ENCODE measurements around the gene HSBP1L1.
"Not testable (repeated sequence)": the region's sequence is repeated elsewhere in the genome, so short reads cannot be mapped to it uniquely, and the experiment has no call there.

Gene HSBP1L1

DNA sequence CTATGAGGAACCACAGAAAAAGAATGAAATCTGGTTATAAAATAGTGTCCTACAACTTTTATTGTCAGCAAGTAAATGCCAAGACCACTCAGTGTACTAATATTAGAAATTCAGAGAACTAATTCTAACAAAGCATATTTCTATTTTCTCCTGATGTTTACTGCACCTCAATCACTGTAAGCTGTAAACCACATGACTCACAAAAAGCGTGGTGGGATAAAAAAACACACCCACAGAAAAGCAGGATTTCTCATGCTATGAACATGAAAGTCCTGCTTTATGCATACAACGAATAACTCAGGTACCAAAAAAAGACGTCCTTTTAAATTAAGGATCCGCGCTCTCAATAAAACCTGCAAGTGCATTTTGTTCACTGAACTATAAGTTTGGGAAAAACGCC lies 23.1 kb downstream of the HSBP1L1 start:
- DNase-seq: no peak

DNA sequence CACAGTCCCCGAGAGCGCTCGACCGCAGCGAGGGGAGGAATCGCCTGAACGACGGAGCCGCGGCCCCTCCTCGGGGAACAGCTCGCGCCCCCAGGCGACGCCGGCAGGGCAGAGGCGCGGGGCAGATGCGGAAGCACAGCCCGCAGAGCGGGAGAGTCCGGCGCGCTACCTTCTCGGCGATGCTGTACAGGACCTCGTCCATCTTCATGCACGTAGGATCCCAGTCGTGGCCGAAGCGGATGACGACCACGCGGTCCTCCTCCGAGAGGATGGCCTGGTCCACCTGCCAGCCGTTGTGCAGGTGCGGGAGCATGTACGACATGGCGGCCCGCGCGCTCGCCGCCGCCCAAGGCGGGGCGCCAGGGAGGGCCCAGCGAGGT lies 23.6 kb downstream of the HSBP1L1 start:
- peak; percentile 42 for DNase-seq

DNA sequence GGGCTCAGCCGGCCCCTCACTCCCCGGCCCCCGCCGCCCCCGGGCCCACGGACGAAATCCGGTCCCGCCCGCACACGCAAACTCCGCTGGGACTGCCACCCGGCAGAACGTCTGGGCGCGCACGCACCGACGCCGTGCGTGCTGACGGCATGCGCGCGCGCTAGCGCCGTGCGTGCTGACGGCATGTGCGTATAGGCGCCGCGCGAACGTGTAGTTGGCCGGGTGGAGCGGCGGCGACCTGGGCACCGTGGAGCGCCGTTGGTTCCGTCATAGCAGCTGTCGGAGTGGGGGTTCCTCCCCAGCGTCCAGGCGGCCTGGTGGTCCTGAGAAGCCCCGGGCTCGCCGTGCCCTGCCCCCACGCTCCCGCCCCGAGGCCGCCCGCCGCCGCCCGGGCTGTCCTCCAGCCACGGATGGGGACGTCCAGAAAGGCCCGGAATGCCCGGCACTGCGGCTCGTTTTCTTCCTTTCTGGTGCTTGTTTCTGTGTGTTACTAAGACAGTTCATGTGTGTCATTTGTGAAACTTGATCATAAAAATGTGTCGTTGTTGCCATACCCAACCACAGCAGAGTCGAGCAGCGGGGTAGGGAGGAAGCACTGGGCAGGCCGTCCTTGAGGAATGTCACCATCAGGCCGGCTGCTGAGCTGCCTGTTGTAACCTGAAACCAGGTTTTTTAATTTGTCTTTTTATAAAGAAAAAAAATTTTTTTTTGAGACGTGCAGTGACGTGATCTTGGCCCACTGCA lies 24.2 kb downstream of the HSBP1L1 start, which contains the start of gene TXNL4A:
TSS of gene TXNL4A (minus strand) at position 113 of the 744 bp plus-strand sequence. CDS start 171 bp downstream, outside the sequence.
- peak; percentile 87 for DNase-seq

DNA sequence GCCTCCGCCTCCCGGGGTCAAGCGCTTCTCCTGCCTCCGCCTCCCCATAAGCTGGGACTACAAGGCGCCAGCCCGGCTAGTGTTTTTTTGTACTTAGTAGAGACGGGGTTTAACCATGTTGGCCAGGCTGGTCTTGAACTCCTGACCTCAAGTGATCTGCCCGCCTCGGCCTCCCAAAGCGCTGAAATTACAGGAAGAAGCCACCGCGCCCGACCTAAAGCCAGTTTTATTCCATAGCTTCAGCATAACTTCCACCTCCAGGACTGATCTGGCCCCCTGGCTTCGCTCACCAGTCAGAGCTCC lies 24.7 kb downstream of the HSBP1L1 start:
- DNase-seq: no peak

DNA sequence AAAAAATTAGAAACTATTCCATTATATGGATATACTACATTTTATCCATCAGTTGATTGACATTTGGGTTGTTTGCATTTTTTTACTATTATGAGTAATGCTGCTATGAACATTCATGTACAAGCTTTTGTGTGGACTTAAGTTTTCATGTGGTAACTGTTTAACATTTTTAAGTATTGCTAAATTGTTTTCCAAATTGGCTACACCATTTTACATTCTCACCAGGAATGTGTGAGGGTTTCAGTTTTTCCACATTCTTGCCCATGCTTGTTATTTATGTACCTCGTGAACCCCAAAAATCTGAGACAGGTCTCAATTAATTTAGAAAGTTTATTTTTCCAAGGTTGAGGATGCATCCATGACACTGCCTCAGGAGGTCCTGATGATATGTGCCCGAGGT lies 27.1 kb downstream of the HSBP1L1 start:
- DNase-seq: peak; percentile 22

DNA sequence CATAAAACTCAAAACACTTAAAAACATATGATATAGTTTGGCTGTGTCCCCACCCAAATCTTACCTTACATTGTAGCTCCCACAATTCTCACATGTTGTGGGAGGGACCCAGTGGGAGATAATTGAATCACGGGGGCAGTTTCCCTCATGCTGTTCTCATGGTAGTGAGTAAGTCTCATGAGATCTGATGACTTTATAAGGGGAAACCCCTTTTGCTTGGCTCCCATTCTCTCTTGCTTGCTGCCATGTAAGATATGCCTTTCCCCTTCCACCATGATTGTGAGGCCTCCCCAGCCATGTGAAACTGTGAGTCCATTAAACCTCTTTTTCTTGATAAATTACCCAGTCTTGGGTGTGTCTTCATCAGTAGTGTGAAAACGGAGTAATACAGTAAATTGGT lies 35.3 kb downstream of the HSBP1L1 start:
- not testable (repeated sequence) for DNase-seq

DNA sequence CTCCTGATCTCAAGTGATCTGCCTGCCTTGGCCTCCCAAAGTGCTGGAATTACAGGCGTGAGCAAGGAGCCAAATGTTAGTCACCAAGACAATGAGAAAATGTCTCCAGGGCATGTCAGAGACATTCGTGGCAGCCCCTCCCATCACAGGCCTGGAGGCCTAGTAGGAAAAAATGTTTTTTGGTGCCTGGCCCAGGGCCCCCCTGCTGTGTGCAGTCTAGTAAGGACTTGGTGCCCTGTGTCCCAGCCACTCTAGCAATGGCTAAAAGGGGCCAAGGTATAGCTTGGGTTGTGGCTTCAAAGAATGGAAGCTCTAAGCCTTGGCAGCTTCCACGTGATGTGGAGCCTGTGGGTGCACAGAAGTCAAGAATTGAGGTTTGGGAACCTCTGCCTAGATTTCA lies 36.4 kb downstream of the HSBP1L1 start:
- DNase-seq: no peak

DNA sequence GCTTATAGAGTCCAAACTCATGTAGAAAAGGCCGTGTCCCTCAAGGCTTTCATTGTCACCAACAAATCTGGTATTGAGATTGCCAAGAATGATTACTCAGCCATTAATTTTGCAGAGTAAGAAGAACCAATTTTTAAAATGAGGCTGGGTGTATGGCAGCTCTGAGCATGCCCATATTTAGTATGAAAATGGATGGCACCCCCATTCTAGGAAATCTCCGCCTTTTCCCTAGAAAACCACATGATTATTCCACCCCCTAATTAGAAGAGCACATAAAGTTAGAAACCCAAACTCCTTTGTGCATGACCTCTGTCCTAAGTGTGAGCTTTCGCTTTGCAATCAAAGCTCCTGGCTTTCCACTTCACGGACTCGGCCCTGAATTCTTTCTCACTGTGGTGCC lies 38.0 kb downstream of the HSBP1L1 start:
- no peak for DNase-seq

DNA sequence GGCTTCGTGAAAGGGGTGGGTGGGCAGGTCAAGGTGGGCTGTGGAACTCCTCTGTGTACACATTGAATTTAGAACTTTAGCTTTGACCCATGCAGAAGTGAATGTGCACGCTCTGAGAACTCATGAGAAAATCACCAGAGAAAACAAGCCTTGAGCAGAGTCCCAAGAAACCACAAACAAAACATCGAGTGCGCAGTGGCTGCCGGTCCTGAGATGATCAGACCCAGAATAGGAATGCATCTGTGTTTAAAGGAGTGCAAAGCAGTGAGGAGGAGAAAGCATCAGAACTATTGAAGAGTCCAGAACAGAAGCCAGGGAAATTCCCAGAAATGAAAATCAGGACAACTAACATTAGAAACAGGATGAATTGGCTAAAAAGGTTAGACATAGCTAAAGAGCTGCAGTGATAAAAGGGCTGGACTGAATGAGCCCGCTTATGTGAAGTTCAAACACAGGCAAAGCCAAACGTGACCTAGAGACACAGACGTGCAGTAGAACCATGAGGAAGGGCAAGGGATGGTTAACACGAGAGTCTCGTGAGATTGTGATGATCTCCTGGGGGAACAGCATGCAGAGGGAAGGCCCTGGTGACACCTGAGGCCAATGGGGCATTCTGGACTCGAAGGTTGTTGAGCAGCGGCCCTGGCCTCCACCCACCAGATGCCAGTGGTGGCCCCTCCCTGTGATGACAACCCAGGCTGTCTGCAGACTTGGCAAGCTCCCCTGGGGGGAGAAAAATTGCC lies 40.3 kb downstream of the HSBP1L1 start:
- no peak for DNase-seq

DNA sequence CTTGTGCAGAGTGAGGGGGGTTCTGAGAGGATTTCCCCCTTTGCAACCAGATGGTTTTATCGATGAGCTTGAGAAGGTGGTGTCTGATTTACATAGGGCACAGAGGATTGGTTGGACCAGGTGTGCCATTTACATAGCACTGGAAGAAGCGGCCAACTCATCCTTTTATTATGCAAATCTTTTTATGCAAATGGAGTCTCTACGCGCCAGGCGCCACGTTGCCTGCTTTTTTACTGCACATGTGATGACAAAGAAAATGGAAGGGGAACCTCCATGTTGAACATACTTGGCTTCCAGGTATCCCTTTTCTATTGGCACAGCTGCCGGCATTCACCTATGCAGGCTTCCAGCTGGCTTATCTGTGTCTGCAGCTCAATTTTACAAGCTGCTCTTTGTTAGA lies 42.3 kb downstream of the HSBP1L1 start:
- no peak for DNase-seq

DNA sequence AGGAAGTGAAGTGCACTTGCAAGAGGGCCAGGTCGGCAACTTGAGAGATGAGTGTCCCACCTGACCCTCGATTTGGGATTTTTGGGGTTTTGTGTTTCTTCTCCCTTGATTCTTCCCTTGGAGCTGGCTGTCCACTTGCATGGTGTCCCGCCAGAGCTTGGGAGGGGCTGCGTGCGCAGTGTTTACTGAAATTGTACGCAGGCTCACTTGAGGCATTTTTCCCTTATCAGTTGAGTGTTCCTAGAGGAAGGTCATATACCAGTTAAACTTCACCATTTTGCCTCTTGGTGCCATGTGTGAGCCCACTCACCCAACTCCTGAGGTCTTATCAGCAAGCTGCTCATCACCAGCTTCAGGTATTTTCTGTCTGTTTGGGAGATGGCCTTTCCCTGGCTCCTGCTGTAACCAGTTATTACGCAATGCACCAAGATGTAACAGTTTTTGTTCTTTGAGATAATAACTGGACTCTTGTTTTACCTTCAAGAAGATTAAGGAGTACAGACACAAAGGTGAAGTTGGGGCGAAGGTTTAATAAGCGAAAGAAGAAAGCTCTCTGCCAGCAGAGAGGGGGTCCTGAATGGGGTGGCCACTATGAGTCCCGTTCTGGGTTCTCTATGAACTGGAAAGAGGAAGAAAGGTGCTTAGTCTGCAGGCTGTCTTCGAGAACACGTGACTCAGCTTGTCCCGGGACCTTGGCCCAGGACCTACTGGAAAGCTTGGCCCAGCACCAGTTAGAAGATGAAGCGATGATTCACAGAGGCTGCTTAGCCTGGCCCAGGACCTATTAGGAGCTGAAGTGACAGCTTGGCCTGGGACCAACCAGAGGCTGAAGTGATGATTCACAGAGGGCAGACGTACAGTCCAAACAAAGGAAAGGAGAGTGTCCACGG lies 45.5 kb downstream of the HSBP1L1 start:
- peak; percentile 97 for DNase-seq

DNA sequence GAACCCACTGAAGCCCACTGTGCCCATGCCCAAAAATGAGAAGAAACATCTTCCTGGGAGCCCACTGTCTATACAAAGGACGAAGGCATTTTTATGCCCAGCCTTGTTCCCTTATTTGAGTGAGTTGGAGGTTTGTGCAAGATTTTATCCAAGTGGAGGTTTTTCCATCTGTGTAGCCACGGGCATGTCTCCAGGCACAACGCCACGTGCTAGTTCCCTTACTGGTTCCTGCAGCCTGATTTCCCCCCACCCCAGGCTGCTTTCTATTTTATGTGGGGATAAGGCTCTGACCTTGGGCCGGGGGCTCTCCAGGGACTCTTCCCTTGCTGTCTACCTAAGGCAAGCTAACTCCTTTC lies 46.1 kb downstream of the HSBP1L1 start:
- DNase-seq: peak; percentile 26

DNA sequence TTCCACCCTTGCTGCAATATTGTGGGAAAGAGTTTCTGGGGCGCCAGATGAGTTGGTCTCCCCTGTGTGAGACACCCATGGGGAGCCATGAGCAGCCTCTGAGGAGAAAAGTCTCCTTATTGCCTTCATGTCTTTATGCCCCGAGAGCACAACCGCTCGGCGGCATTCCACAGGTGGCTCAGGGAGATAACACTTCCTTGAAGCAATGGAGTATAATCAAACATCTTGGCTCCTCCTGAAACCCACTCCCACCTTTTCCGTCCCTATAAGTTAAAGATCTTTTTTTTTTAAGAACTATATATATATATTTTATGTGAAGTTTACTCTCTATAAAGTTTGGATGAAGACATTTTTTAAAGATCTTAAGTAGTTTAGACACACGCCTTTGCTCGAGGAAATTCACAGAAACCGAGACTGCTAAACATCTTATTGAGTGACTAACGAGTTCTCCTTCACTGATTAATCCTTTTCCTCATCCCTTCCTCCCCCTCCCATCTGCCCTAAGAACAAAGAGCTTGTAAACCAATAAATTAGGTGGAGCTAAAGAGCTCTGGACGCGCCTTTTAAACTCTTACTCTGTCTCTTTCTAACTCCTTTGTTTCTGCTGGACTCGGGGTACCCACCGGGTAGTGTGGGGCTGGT lies 47.2 kb downstream of the HSBP1L1 start:
- DNase-seq: not testable (repeated sequence)

DNA sequence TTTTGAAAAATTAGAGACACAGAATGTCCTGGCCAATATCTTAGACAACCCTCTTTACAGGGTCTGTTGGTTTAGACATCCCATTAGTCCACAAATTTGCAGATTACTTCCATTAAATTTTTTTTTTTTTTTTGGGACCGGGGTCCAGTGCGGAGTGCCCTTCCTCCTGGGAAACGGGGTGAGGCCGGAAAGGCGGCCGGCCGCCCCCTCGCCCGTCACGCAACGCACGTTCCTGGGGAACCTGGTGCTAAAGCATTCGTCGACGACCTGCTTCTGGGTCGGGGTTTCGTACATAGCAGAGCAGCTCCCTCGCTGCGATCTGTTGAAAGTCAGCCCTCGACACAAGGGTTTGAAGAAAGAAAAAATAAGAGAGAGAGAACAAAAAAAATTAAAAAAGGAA lies 48.3 kb downstream of the HSBP1L1 start:
- DNase-seq: no peak

Data from HCEC 1CT (cell line).